Esophagus squamous epithelium (tissue), 4 donors: ENCODE results near the gene LRRC47.
"Not testable (repeated sequence)": the region's sequence is repeated elsewhere in the genome, so short reads cannot be mapped to it uniquely, and the experiment has no call there.

Experiments
- CTCF ChIP-seq, 6 experiments: fragments of 450-650 bp in 4 of 6; fragments of 200-600 bp in 2 of 6; sonication (generic) in 2 of 6; IDR thresholded peaks; one replicate each; pipeline ENCODE4 v1.5.1; 2016 to 2019; ENCODE audit warnings: antibody characterized with exemption in 6 of 6, mild to moderate bottlenecking in 4 of 6, moderate library complexity in 4 of 6
- POLR2A ChIP-seq, 4 donors: fragments of 450-650 bp; IDR thresholded peaks; one replicate each; pipeline ENCODE4 v1.6.1; 2017; ENCODE audit warnings: antibody characterized with exemption in 4 of 4, mild to moderate bottlenecking in 4 of 4, moderate library complexity in 3 of 4

- TF ChIP-seq CTCF, POLR2A (IDR thresholded peaks at IDR 0.05): not testable (repeated sequence)
Observed at GRCh38 chr1:3748316-3748900, 47.9 kb downstream of the LRRC47 start.
